ENCODE measurements around the gene GAB2.

DNA sequence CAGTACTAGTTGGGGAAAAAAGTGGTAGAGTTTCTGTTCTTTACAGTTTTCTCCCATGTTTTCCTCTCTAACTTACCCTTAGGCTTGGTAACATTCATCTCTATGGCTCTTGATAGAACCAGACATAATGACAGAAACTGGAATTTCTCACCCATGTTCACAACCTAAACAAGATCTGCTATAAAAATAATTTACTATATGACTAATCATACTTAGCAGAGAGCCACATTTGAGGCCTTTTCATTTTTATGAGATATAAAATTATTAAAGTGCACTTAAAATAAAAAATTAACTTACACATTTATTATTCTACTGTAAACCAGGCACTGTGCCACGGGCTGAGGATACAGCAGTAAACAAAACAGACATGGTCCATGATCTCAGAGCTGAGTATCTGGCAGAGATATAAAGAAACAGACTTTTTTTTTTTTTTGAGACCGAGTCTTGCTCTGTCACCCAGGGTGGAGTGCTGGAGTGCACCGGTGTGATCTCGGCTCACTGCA lies 98.1 kb downstream of the GAB2 start:
- TF ChIP-seq GLI4 (CRISPR knock-in tag; IDR thresholded peaks at IDR 0.05; ENCODE audit: borderline replicate concordance): no peak
- TF ChIP-seq HDAC2 (CRISPR knock-in tag; IDR thresholded peaks at IDR 0.05): no peak
- TF ChIP-seq, protein P1, sequence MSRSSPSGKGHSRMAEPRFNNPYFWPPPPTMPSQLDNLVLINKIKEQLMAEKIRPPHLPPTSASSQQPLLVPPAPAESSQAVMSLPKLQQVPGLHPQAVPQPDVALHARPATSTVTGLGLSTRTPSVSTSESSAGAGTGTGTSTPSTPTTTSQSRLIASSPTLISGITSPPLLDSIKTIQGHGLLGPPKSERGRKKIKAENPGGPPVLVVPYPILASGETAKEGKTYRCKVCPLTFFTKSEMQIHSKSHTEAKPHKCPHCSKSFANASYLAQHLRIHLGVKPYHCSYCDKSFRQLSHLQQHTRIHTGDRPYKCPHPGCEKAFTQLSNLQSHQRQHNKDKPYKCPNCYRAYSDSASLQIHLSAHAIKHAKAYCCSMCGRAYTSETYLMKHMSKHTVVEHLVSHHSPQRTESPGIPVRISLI (CRISPR knock-in tag; IDR thresholded peaks at IDR 0.05; ENCODE audit: borderline replicate concordance): no peak
